Activated CD8-positive, alpha-beta memory T cell treated with anti-CD3 and anti-CD28 coated beads for 36 hours (primary cell): ENCODE data around the gene RTN4R. TPM values are rescaled to one million over a fixed set of nuclear protein-coding genes. Genes with fewer than 3 reads are reported as not detected.

Experiments used
- CTCF ChIA-PET: fragments of 350-600 bp; sonication (Branson Sonifier 250); formaldehyde crosslinking; loops from one replicate; lab custom pipeline; 2021; ENCODE audit warnings: antibody characterized with exemption; lab: Charles Lee
- POLR2A ChIA-PET: fragments of 350-600 bp; sonication (Branson Sonifier 250); formaldehyde crosslinking; loops from one replicate; lab custom pipeline; 2021; ENCODE audit warnings: antibody characterized with exemption; lab: Charles Lee
- total RNA-seq, 2 experiments: library from RNA; stranded (reverse); gene quantifications; one replicate each; pipeline ENCODE4 v1.2.3, GENCODE V29; 2021

Gene RTN4R
- total RNA-seq, 2 experiments from 2014 or later, result 2.3 to 2.4 TPM

DNA sequence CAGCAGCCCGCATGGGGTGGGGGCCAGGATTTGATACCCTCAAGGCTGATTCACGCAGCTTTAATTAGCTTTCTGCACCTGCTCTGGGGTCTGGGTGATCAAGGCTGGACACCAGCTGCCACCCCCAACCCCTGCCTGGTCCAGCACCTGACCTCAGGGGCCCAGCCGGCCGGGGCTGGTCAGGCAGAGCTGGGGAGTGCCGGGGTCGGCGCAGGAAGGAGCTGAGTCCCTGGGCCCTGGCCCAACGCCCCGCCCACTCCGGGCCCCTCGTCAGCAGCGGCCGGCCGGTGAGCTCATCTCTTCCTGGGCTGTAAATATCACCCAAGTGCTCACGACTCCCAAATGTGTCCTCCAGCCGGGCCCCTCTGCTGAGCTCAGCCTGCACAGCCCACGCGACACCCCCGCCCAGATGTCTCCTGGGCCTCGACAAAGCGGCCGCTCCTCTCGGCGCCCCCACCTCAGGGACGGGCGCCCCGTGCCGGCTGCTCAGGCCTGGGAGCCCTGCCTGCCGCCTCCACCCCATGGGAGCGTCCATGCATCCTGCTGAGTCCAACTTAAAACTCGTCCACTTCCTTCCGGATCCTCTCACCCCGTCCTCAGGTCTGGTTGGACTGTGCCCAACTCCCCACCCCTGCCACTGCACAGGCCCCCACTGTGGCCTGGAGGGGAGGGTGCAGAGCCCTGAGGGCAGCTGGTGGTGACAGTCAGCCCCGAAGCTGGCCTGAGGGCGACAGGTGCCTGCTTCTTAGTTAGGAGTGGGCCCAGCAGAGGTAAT lies 29.0 kb downstream of the RTN4R start:
- POLR2A ChIA-PET, result no interaction called here
- CTCF ChIA-PET, result interaction anchor here (0.5 to 1.8 kb wide), 7 partner anchors 9 to 436 kb away, joined by 3 to 11 read pairs (median 4); no protein-coding TSS in a partner anchor

DNA sequence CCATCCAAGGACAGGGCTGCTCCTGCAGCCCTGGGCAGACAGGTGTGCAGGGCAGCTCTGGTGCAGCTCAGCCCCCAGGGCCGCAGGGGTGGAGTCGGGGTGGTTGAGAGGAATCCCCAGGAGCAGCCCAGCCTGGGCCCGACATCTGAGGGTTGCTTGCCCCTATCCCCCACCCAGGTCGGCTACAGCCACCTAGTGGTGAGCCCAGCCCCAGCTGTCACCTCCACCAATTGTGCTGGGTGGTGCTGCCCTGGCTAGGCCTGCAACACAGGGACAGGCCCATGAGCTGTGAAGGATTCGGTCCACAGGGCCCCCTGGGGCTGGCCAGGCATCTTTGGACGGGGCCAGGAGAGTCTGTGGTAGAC lies 29.6 kb downstream of the RTN4R start:
- CTCF ChIA-PET, result interaction anchor here (0.5 to 2.1 kb wide), 8 partner anchors 10 to 437 kb away, joined by 3 to 11 read pairs (median 4); no protein-coding TSS in a partner anchor
- POLR2A ChIA-PET, result no interaction called here

DNA sequence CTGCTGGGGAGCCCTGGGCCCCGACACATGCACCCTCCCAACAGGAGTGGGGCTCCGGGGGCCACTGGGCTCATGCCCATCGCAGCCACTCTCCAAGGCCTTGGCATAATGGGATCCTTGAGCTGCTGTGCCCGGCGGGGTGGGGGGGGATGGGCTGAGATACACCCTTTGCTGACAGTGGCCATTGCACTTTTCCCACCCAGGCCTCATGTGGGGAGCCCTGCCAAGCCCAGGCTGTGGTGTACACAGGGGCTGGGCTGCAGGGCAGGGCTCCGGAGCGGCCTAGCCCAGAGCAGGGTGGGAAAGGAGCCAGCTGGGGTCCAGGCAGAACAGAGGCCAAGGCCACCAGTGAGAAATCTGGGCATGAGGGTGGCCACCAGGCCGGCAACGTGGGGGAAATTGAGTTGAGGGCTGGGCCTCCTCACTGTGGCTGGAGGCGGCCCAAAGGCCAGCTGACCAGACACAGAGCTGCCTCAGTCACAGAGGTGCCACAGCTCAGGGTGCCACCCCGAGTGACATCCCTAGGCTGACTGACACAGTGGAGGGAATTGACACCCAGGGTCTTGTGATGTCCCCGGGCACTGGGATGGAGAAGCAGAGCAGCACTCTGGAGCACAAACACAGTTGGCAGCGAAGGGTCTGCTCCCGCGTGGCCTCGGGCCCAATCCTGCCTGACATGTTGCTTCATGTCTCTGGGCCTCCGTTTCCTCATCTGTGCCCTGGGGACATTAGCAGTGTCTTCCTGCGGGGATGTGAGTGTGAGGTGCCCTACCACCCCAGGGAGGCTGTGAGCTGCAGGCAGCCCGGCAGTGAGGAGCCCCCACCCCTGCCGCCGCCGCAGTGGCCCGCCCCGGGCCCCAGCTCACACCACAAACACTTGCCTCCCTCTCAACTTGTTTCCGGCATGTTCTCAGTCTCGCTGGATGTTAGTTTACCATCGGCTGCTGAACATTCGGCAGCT lies 30.4 kb downstream of the RTN4R start:
- CTCF ChIA-PET, result interaction anchor here (1.0 to 2.1 kb wide), 7 partner anchors 10 to 81 kb away, joined by 3 to 11 read pairs (median 4); no protein-coding TSS in a partner anchor
- POLR2A ChIA-PET, result interaction anchor here (1.0 kb wide), 1 partner anchor 9 kb away, joined by 3 read pairs; no protein-coding TSS in a partner anchor

DNA sequence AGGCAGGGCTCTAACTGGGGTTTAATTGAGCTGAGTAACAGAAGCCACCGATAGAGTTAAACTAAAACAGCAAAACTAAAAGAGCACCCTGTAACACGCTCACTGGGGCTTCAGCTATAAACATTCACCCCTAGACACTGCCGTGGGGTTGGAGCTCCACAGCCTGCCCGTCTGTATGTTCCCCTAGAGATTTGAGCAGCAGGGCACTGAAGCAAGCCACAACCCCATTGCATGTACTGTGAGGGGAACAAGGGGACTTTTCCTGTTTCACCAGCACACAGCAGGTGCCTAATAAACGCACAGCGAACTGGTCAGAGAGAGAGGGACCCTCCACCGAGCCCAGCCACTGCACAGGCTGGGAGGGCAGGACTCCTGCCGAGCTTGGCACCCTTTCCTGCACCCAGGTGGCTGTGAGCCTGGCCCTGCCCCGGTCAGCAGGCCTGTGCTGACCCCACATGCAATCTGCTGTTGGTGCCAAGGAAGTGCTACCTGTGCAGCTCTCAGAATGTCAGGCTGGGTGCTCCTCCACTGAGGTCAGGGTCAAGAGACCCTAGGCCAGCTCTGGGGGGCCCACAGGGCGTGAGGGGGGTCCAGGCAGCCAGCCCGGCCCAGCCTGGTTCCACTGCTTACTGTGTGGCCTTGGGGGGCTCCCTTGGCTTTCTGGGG lies 31.9 kb downstream of the RTN4R start:
- CTCF ChIA-PET, result interaction anchor here (2.1 kb wide), 1 partner anchor 26 kb away, joined by 7 read pairs; no protein-coding TSS in a partner anchor
- POLR2A ChIA-PET, result no interaction called here

- CTCF ChIA-PET, result no interaction called here
- POLR2A ChIA-PET, result no interaction called here
Observed at GRCh38 chr22:20235389-20235991, 32.6 kb downstream of the RTN4R start.

DNA sequence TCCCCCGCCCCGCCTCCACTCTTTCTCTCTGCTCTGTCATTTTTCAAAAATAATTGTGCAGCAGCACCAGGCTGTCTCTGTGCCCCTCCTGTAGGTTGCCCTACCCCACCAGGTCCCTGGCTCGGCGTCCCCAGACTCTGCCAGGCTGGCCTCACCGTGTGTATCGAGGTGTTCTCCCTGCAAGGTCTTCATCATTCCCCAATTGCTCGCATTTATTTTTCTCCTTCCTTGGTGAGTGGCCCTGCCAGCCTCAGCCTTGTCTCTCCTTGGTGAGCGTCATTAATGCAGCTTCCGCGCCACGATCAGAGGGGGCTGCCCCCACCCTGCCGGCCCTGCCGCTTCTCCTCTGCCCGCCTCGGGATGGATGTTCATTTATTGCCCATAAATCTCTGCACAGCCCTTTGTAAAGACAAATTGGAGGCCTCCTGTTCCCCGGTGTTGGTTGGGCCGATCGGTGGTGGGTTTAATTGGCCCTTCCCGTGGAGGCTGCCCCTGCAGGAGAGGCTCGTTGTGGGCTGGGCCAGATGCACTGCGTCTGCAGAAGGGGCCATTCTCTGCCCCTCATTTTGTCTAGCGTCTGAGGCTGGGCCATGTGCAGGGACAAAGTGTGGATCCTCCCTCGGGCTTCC lies 33.2 kb downstream of the RTN4R start:
- ChIA-PET POLR2A (no interaction called here), CTCF (no interaction called here)

DNA sequence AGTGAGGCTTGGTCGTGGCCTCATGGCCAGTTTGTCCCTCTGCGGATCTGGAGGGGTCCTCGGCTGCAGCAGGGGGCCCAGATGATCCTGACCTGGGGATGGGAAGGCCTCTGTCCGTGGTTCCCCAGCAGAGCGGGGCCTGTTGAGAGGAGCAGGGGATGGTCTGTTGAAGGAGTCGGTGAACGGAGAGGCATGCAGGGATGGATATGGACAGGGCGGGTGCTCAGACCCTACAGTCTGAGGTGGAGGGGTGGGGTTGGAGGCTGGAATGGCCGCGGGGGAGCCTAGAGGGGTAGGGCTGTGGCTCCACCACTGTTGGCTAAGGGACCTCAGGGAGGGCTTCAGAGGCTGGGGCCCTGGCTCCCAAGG lies 33.8 kb downstream of the RTN4R start:
- ChIA-PET POLR2A (no interaction called here), CTCF (no interaction called here)

- CTCF ChIA-PET, result no interaction called here
- POLR2A ChIA-PET, result no interaction called here
Observed at GRCh38 chr22:20233351-20234313, 34.5 kb downstream of the RTN4R start.

GRCh38 chr22:20232781-20233180 lies 35.3 kb downstream of the RTN4R start:
- ChIA-PET POLR2A (no interaction called here), CTCF (no interaction called here)

DNA sequence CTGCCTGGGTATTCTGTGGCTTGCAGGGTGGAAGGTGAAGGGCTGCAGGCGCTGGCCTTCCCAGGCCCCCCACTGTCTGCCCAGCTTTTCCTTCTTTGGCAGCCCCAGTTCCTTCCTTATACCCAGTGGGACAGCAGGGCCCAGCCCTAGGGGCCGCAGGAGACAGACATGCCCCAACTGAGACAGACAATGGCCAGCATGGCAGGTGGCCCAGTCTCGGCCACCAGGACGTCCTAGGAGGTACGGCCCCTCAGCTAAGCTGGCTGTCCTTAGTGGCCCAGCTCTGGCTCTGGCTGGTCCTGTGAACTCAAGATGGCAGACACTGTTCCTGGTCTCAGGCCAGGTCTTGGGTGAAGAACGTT lies 35.9 kb downstream of the RTN4R start:
- ChIA-PET CTCF (no interaction called here), POLR2A (no interaction called here)

GRCh38 chr22:20231514-20232236 lies 36.4 kb downstream of the RTN4R start:
- ChIA-PET CTCF (no interaction called here), POLR2A (no interaction called here)

GRCh38 chr22:20230777-20231420 lies 37.2 kb downstream of the RTN4R start:
- POLR2A ChIA-PET, result no interaction called here

DNA sequence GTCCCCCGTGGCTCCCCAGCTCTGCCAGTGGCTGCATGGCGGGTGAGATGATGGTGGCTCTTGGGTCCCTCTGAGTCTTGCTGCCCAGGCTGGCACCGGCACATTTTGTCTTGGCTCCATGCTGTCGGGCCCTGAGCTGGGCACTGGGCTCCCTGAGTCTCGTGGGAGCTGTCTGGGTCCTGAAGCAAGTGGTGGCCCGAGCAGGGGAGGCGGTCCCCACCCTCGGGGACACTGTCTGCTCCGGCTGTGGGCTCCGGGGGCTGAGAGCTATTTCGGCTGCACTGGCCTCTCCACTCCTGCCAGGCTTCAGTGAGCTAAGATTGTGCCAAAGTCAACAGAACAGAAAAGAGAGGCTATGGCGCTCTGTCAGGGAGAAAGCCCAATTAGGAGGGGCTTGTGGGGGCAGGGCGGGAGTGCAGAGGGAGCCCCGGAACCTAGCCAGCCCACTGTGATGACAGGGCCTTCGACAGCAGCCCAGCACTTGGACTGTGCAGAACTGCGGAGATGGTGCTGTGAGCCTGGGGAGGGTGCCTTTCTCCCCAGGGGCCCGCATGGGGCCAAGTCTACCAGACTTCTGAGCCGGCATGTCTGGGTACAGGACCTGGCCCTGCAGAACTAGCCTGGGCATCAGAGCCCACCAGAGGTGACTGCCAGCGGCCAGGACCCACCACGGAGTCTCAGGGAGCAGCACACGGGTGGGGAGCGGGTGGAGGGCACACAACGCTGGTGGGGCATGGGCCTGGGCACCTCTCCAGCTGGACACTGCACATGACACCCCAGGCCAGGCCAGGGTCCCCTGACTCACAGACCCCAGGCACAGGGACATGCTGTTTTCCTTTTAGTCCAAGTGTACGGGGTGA lies 38.0 kb downstream of the RTN4R start:
- POLR2A ChIA-PET, result no interaction called here
- CTCF ChIA-PET, result interaction anchor here (1.1 kb wide), 1 partner anchor 54 kb away, joined by 4 read pairs; no protein-coding TSS in a partner anchor

More at GRCh38 chr22:20230777-20231420, 37.2 kb downstream of the RTN4R start:
- CTCF ChIA-PET, result interaction anchor here (1.1 kb wide), 1 partner anchor 54 kb away, joined by 4 read pairs; no protein-coding TSS in a partner anchor

- ChIA-PET POLR2A (no interaction called here), CTCF (no interaction called here)
Observed at GRCh38 chr22:20228939-20229272, 39.2 kb downstream of the RTN4R start.

- CTCF ChIA-PET, result interaction anchor here (0.6 kb wide), 1 partner anchor 542 kb away, joined by 3 read pairs; no protein-coding TSS in a partner anchor
Observed at GRCh38 chr22:20228055-20228938, 39.8 kb downstream of the RTN4R start.

More at GRCh38 chr22:20228055-20228938, 39.8 kb downstream of the RTN4R start:
- POLR2A ChIA-PET, result no interaction called here
